HEK293 (cell line): ENCODE measurements around the gene MED28.

Experiments
- CTCF ChIA-PET: fragments of 350-600 bp; formaldehyde crosslinking; extraction: SDS; loops from one replicate; lab custom pipeline; 2021; ENCODE audit warnings: antibody characterized with exemption; lab: Yijun Ruan, JAX
- POLR2A ChIA-PET: fragments of 300-600 bp; formaldehyde crosslinking; extraction: SDS; loops from one replicate; lab custom pipeline; 2020; ENCODE audit warnings: antibody characterized with exemption, inconsistent platforms; lab: Yijun Ruan, JAX
- H3K27ac ChIP-seq: fragments of 200-500 bp; sonication (Bioruptor generic); 2 replicates; pipeline ENCODE4 v1.5.1; 2014; ENCODE audit warnings: low read depth, low read length, control low read depth, inconsistent platforms; ENCODE audit errors: extremely low read depth
- H3K36me3 ChIP-seq, 2 experiments: fragments of 200-500 bp in 1 of 2; sonication (Bioruptor generic) in 1 of 2; 1 replicate in 1 of 2; 2 replicates in 1 of 2; pipeline ENCODE4 v1.5.1; 2014 to 2017; ENCODE audit warnings: inconsistent platforms in 2 of 2, low read length in 2 of 2; ENCODE audit not compliant: control insufficient read depth in 2 of 2, insufficient read depth in 1 of 2
- H3K4me1 ChIP-seq: fragments of 200-500 bp; sonication (Bioruptor generic); 2 replicates; pipeline ENCODE4 v1.5.1; 2014; ENCODE audit warnings: mild to moderate bottlenecking, low read length, inconsistent platforms; ENCODE audit not compliant: control insufficient read depth, insufficient read depth
- H3K4me3 ChIP-seq: 2 replicates; pipeline ENCODE4 v1.5.1; 2011; ENCODE audit warnings: low read depth, mild to moderate bottlenecking, control low read depth, low read length, moderate library complexity
- H3K9me3 ChIP-seq: fragments of 200-500 bp; sonication (Bioruptor generic); 2 replicates; pipeline ENCODE4 v1.5.1; 2014; ENCODE audit warnings: low read depth, low read length, inconsistent platforms; ENCODE audit not compliant: control insufficient read depth, insufficient read depth
- GLI4 ChIP-seq: fragments of 450-650 bp; formaldehyde crosslinking; IDR thresholded peaks from 2 replicates; pipeline ENCODE4 v1.5.1; 2016; ENCODE audit warnings: missing biosample characterization, missing genetic modification characterization
- GLIS1 ChIP-seq: fragments of 450-650 bp; formaldehyde crosslinking; IDR thresholded peaks from 2 replicates; pipeline ENCODE4 v1.5.1; 2016; ENCODE audit warnings: missing biosample characterization, missing genetic modification characterization
- GLIS2 ChIP-seq: fragments of 450-650 bp; formaldehyde crosslinking; IDR thresholded peaks from 2 replicates; pipeline ENCODE4 v1.5.1; 2016; ENCODE audit warnings: missing biosample characterization, missing genetic modification characterization
- HOXD13 ChIP-seq: sonication (generic); formaldehyde crosslinking; IDR thresholded peaks from 2 replicates; pipeline ENCODE4 v1.8.0; 2022; ENCODE audit warnings: missing genetic modification reagents, borderline replicate concordance
- KLF10 ChIP-seq: fragments of 450-650 bp; IDR thresholded peaks from 2 replicates; pipeline ENCODE4 v1.5.1; 2018; ENCODE audit warnings: missing biosample characterization, mild to moderate bottlenecking, missing genetic modification characterization
- KLF9 ChIP-seq: fragments of 450-650 bp; formaldehyde crosslinking; IDR thresholded peaks from 2 replicates; pipeline ENCODE4 v1.5.1; 2016; ENCODE audit warnings: missing biosample characterization, missing genetic modification characterization, low read depth
- SALL2 ChIP-seq: fragments of 450-650 bp; formaldehyde crosslinking; IDR thresholded peaks from 2 replicates; pipeline ENCODE4 v1.5.0; 2017; ENCODE audit warnings: missing biosample characterization, mild to moderate bottlenecking, missing genetic modification characterization, borderline replicate concordance
- SP3 ChIP-seq: fragments of 450-650 bp; formaldehyde crosslinking; IDR thresholded peaks from 2 replicates; pipeline ENCODE4 v1.5.1; 2016; ENCODE audit warnings: missing biosample characterization, missing genetic modification characterization
- WT1 ChIP-seq: fragments of 450-650 bp; formaldehyde crosslinking; IDR thresholded peaks from 2 replicates; pipeline ENCODE4 v1.5.1; 2016; ENCODE audit warnings: missing biosample characterization, missing genetic modification characterization
- YY1 ChIP-seq: fragments of 450-650 bp; formaldehyde crosslinking; IDR thresholded peaks from 2 replicates; pipeline ENCODE4 v1.5.1; 2018; ENCODE audit warnings: missing biosample characterization, missing genetic modification characterization
- ZBTB17 ChIP-seq: fragments of 450-650 bp; formaldehyde crosslinking; IDR thresholded peaks from 2 replicates; pipeline ENCODE4 v1.5.1; 2016; ENCODE audit warnings: missing biosample characterization, missing genetic modification characterization
- ZBTB20 ChIP-seq: fragments of 450-650 bp; formaldehyde crosslinking; IDR thresholded peaks from 2 replicates; pipeline ENCODE4 v1.5.1; 2016; ENCODE audit warnings: missing biosample characterization, missing genetic modification characterization
- ZNF133 ChIP-seq: fragments of 450-650 bp; formaldehyde crosslinking; IDR thresholded peaks from 2 replicates; pipeline ENCODE4 v1.5.1; 2016; ENCODE audit warnings: missing biosample characterization, missing genetic modification characterization
- ZNF24 ChIP-seq: fragments of 450-650 bp; formaldehyde crosslinking; IDR thresholded peaks from 2 replicates; pipeline ENCODE4 v1.5.1; 2016; ENCODE audit warnings: missing biosample characterization, missing genetic modification characterization
- ZNF274 ChIP-seq, 2 experiments: fragments of 200-500 bp in 1 of 2; fragments of 450-650 bp in 1 of 2; sonication (Bioruptor generic) in 1 of 2; formaldehyde crosslinking in 1 of 2; IDR thresholded peaks; 2 replicates each; pipeline versions ENCODE4 v1.5.1 to v1.6.1; 2014 to 2016; ENCODE audit warnings: borderline replicate concordance in 1 of 2, inconsistent platforms in 1 of 2, low read length in 1 of 2, missing biosample characterization in 1 of 2, missing genetic modification characterization in 1 of 2
- ZNF544 ChIP-seq: fragments of 450-650 bp; formaldehyde crosslinking; IDR thresholded peaks from 2 replicates; pipeline ENCODE4 v1.5.0; 2017; ENCODE audit warnings: missing biosample characterization, missing genetic modification characterization
- ZNF571 ChIP-seq: fragments of 450-650 bp; formaldehyde crosslinking; IDR thresholded peaks from 2 replicates; pipeline ENCODE4 v1.5.0; 2017; ENCODE audit warnings: missing biosample characterization, missing genetic modification characterization
- ZNF585B ChIP-seq: fragments of 450-650 bp; formaldehyde crosslinking; IDR thresholded peaks from 2 replicates; pipeline ENCODE4 v1.5.1; 2016; ENCODE audit warnings: missing biosample characterization, missing genetic modification characterization
- ZNF624 ChIP-seq: fragments of 450-650 bp; formaldehyde crosslinking; IDR thresholded peaks from 2 replicates; pipeline ENCODE4 v1.5.1; 2017; ENCODE audit warnings: missing biosample characterization, missing genetic modification characterization
- ZNF626 ChIP-seq: fragments of 450-650 bp; sonication (Bioruptor Pico); formaldehyde crosslinking; IDR thresholded peaks from 2 replicates; pipeline ENCODE4 v1.5.1; 2018; ENCODE audit warnings: missing biosample characterization, missing genetic modification characterization, inconsistent platforms
- ZNF658 ChIP-seq: fragments of 450-650 bp; formaldehyde crosslinking; IDR thresholded peaks from 2 replicates; pipeline ENCODE4; 2016; ENCODE audit warnings: missing biosample characterization, missing genetic modification characterization
- ZNF707 ChIP-seq: fragments of 450-650 bp; formaldehyde crosslinking; IDR thresholded peaks from 2 replicates; pipeline ENCODE4 v1.5.1; 2016; ENCODE audit warnings: missing biosample characterization, missing genetic modification characterization
- ZSCAN16 ChIP-seq: fragments of 450-650 bp; formaldehyde crosslinking; IDR thresholded peaks from 2 replicates; pipeline ENCODE4 v1.5.1; 2016; ENCODE audit warnings: missing biosample characterization, missing genetic modification characterization
- TF ChIP-seq, protein P1 (sequence below): fragments of 450-650 bp; formaldehyde crosslinking; conservative IDR thresholded peaks from 2 replicates; pipeline ENCODE4 v1.5.1; 2016; ENCODE audit warnings: low read depth, missing biosample characterization, missing genetic modification characterization
- TF ChIP-seq, protein P2 (sequence below): fragments of 450-650 bp; formaldehyde crosslinking; IDR thresholded peaks from 2 replicates; pipeline ENCODE4 v1.5.1; 2016; ENCODE audit warnings: missing biosample characterization, missing genetic modification characterization, borderline replicate concordance
- TF ChIP-seq, protein P3 (sequence below): fragments of 450-650 bp; formaldehyde crosslinking; optimal IDR thresholded peaks from 2 replicates; pipeline ENCODE3; 2016; ENCODE audit warnings: missing biosample characterization, mild to moderate bottlenecking, missing genetic modification characterization

MED28 gene

DNA sequence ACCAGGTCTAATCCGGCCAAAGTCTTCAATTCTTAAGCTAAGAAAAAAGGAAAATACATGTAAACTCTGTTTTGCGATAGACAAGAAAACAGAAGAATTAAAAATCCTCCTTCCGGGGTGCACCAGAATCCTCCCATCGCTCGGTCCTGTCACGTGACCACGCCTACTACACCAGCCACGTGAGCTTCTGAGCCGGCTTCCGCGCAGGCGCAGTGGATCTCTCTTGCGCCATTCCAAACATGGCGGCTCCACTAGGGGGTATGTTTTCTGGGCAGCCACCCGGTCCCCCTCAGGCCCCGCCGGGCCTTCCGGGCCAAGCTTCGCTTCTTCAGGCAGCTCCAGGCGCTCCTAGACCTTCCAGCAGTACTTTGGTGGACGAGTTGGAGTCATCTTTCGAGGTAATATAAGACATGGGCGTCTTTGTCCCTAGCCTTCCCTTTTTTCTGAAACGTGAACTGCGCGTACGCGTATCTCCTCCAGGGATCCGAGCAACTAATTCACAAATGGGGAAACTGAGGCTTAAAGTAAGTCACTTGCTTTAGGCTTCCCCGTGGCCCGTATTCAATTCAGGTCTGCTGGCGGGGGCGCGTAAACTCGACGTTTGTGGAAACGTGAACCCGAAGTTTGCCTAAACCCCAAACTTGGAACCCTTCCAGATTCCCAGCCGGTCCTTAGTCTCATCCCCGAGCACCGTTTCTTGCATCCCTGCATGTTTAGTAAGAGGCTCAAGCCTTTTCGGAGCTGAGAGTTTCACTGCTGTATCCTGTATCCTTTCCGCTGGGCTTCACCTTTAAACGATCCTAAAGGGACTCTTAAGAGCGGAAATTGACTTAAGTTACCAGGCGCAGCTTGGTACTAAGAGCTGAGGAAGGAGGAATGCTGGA is at the start of gene MED28 (continued):
- TF ChIP-seq, protein P1, sequence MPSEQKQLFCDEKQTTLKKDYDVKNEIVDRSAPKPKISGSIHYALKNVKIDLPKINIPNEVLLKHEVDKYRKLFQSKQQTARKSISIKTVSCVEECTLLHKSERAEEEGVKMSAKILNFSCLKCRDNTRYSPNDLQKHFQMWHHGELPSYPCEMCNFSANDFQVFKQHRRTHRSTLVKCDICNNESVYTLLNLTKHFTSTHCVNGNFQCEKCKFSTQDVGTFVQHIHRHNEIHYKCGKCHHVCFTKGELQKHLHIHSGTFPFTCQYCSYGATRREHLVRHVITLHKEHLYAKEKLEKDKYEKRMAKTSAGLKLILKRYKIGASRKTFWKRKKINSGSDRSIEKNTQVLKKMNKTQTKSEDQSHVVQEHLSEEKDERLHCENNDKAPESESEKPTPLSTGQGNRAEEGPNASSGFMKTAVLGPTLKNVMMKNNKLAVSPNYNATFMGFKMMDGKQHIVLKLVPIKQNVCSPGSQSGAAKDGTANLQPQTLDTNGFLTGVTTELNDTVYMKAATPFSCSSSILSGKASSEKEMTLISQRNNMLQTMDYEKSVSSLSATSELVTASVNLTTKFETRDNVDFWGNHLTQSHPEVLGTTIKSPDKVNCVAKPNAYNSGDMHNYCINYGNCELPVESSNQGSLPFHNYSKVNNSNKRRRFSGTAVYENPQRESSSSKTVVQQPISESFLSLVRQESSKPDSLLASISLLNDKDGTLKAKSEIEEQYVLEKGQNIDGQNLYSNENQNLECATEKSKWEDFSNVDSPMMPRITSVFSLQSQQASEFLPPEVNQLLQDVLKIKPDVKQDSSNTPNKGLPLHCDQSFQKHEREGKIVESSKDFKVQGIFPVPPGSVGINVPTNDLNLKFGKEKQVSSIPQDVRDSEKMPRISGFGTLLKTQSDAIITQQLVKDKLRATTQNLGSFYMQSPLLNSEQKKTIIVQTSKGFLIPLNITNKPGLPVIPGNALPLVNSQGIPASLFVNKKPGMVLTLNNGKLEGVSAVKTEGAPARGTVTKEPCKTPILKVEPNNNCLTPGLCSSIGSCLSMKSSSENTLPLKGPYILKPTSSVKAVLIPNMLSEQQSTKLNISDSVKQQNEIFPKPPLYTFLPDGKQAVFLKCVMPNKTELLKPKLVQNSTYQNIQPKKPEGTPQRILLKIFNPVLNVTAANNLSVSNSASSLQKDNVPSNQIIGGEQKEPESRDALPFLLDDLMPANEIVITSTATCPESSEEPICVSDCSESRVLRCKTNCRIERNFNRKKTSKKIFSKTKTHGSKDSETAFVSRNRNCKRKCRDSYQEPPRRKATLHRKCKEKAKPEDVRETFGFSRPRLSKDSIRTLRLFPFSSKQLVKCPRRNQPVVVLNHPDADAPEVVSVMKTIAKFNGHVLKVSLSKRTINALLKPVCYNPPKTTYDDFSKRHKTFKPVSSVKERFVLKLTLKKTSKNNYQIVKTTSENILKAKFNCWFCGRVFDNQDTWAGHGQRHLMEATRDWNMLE: 0 out of 2 replicates have a peak, but pooled peaks have one; percentile 11
- no peak for TF ChIP-seq ZNF274 (IDR thresholded peaks at IDR 0.05; ENCODE audit: low read length)
- TF ChIP-seq ZNF274 (tag by site-specific recombination; IDR thresholded peaks at IDR 0.05; ENCODE audit: borderline replicate concordance): no peak
- TF ChIP-seq ZBTB20: peak; percentile 99
- peak; percentile 35 for TF ChIP-seq GLIS1 (tag by site-specific recombination)
- TF ChIP-seq, protein P2, sequence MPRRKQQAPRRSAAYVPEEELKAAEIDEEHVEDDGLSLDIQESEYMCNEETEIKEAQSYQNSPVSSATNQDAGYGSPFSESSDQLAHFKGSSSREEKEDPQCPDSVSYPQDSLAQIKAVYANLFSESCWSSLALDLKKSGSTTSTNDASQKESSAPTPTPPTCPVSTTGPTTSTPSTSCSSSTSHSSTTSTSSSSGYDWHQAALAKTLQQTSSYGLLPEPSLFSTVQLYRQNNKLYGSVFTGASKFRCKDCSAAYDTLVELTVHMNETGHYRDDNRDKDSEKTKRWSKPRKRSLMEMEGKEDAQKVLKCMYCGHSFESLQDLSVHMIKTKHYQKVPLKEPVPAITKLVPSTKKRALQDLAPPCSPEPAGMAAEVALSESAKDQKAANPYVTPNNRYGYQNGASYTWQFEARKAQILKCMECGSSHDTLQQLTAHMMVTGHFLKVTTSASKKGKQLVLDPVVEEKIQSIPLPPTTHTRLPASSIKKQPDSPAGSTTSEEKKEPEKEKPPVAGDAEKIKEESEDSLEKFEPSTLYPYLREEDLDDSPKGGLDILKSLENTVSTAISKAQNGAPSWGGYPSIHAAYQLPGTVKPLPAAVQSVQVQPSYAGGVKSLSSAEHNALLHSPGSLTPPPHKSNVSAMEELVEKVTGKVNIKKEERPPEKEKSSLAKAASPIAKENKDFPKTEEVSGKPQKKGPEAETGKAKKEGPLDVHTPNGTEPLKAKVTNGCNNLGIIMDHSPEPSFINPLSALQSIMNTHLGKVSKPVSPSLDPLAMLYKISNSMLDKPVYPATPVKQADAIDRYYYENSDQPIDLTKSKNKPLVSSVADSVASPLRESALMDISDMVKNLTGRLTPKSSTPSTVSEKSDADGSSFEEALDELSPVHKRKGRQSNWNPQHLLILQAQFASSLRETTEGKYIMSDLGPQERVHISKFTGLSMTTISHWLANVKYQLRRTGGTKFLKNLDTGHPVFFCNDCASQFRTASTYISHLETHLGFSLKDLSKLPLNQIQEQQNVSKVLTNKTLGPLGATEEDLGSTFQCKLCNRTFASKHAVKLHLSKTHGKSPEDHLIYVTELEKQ: no peak
- TF ChIP-seq, protein P3, sequence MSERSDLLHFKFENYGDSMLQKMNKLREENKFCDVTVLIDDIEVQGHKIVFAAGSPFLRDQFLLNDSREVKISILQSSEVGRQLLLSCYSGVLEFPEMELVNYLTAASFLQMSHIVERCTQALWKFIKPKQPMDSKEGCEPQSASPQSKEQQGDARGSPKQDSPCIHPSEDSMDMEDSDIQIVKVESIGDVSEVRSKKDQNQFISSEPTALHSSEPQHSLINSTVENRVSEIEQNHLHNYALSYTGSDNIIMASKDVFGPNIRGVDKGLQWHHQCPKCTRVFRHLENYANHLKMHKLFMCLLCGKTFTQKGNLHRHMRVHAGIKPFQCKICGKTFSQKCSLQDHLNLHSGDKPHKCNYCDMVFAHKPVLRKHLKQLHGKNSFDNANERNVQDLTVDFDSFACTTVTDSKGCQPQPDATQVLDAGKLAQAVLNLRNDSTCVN (tag by site-specific recombination): peak; percentile 18
- TF ChIP-seq GLIS2 (tag by site-specific recombination): peak; percentile 59
- no peak for TF ChIP-seq ZNF626 (tag by site-specific recombination)
- no peak for TF ChIP-seq ZNF624 (tag by site-specific recombination)
- no peak for TF ChIP-seq GLI4 (tag by site-specific recombination)
- peak; percentile 76 for TF ChIP-seq YY1 (tag by site-specific recombination)
- TF ChIP-seq ZNF585B (tag by site-specific recombination): no peak
- TF ChIP-seq HOXD13 (CRISPR knock-in tag): no peak
- peak; percentile 71; the same call in 1 of the 2 replicates for TF ChIP-seq ZNF24 (tag by site-specific recombination)
- TF ChIP-seq ZNF658: no peak
- peak; percentile 46; the same call in 1 of the 2 replicates for TF ChIP-seq ZBTB17 (tag by site-specific recombination)

DNA sequence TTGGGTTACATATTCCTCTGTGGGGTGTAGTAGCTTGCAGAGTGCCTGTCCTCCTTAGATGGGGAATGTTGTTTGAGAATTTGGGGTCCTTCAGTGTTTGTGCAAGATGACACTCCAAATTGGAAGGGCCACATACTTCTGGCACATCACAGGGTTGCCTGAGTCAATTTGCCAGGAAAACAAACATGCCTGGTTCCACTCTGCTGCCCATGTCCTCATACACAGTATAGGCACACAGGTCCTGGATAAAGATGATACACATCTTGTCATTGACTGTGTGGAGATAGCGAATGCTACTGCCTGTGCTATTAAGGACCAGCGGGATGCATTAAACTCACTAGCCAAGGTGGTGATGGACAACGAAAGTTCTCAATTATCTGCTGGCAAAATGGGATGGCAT is 48.6 kb upstream of the MED28 start:
- H3K27ac ChIP-seq: no peak overlapping the region
- no peaks in the 10 kb centered on the region for H3K9me3 ChIP-seq
- POLR2A ChIA-PET: no interaction called here
- no peak overlapping the region for H3K4me3 ChIP-seq
- H3K36me3 ChIP-seq: no peaks in the 10 kb centered on the region
- CTCF ChIA-PET: no interaction called here
- H3K4me1 ChIP-seq: no peaks in the 10 kb centered on the region
- no peak for TF ChIP-seq KLF10 (tag by site-specific recombination)
- TF ChIP-seq ZNF707 (tag by site-specific recombination): no peak
- TF ChIP-seq SALL2: no peak
- no peak for TF ChIP-seq WT1 (tag by site-specific recombination)
- no peak for TF ChIP-seq ZNF133 (tag by site-specific recombination)
- TF ChIP-seq ZNF571 (tag by site-specific recombination): no peak
- TF ChIP-seq ZSCAN16 (tag by site-specific recombination): no peak
- no peak for TF ChIP-seq SP3
- no peak for TF ChIP-seq ZNF544
- TF ChIP-seq KLF9: no peak
